Hippocampal formation (tissue), 2 donors: ENCODE measurements around the gene UIMC1.

Experiments
- DNase-seq, 2 donors: peaks; one replicate each; lab custom pipeline; 2025; lab: John Stamatoyannopoulos, UW

UIMC1 gene

GRCh38 chr5:176902102-176902814 is 104.3 kb downstream of the UIMC1 start:
- DNase-seq = no peak

- DNase-seq = no peak
Measured at GRCh38 chr5:176901260-176902101, 105.1 kb downstream of the UIMC1 start.

GRCh38 chr5:176900780-176901204 is 105.8 kb downstream of the UIMC1 start:
- DNase-seq = no peak

GRCh38 chr5:176899946-176900779 is 106.4 kb downstream of the UIMC1 start:
- no peak for DNase-seq

- DNase-seq = no peak
Measured at GRCh38 chr5:176899296-176899891, 107.2 kb downstream of the UIMC1 start, which contains the start of gene HK3. Gene HK3, minus strand, starts transcription at chr5:176899346. Its CDS starts 3,187 bp downstream, at chr5:176896159.

DNA sequence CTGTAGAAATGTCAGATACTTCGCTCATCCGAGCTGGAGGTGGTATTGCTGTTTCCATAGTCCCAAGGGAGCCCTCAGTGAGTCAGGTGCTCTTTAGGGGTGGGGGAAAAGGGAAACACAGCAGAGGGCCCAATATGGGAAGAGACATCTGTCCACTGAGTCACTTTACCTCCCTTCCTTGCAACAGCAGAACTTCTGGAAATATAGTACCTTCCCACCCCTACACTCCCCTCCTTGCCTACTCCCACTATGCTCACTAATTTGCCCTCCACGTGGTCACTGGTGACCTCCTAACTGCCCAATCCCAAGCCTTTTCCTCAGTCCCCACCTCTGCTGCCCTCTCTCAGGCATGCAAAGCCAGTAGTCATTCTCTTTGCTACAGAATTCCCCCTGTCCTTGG is 109.3 kb downstream of the UIMC1 start:
- no peak for DNase-seq

DNA sequence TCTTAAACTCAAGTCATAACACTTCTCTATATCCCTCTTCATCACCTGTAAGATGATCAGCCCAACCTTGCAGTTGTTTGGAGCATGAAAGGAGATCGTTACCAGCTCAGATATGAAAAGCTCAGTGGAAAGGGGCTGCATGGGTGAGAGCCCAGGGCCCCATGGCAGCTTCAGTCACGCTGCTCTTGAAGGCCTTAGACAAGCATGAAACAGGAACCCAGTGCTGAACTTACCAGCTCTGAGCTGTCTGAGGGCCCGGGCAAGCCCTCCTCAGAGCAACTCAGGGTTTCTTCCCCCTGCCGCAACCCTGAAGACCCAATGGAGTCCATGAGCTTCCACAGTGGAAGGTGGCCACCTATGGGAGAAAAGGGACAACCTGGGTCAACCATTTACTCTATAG is 110.7 kb downstream of the UIMC1 start:
- DNase-seq = no peak

GRCh38 chr5:176894298-176894697 is 112.3 kb downstream of the UIMC1 start:
- no peak for DNase-seq

- no peak for DNase-seq
Measured at GRCh38 chr5:176892663-176893062, 113.9 kb downstream of the UIMC1 start.

DNA sequence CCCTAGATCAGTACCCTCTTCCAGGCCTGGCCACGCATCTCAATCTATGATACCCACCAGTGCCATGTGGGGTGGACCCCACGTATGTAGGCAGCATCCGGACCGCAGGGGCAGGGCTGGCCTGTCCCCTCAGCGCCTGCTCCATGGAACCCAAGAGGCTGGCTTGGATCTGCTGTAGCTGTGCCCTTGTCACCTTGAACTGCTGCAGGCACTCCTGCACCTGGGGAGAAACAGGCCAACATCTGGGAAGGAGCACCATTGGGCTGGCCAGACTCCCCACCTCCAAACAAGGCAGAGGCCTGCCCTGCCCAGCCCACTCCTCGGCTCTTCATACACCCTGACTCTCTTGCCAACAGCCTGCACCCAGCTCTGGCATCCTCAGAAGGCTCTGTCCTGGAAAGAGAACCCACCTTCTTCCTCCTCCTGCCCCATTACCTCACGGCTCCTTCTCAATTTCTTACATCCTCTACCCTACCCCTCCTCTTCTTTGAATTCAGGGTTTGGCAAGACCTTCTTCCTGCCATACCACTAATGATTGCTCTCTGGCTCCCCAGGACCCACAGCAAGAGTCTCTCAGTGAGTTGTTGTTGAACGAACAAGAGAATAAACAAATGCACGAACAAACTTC is 115.1 kb downstream of the UIMC1 start:
- no peak for DNase-seq

DNA sequence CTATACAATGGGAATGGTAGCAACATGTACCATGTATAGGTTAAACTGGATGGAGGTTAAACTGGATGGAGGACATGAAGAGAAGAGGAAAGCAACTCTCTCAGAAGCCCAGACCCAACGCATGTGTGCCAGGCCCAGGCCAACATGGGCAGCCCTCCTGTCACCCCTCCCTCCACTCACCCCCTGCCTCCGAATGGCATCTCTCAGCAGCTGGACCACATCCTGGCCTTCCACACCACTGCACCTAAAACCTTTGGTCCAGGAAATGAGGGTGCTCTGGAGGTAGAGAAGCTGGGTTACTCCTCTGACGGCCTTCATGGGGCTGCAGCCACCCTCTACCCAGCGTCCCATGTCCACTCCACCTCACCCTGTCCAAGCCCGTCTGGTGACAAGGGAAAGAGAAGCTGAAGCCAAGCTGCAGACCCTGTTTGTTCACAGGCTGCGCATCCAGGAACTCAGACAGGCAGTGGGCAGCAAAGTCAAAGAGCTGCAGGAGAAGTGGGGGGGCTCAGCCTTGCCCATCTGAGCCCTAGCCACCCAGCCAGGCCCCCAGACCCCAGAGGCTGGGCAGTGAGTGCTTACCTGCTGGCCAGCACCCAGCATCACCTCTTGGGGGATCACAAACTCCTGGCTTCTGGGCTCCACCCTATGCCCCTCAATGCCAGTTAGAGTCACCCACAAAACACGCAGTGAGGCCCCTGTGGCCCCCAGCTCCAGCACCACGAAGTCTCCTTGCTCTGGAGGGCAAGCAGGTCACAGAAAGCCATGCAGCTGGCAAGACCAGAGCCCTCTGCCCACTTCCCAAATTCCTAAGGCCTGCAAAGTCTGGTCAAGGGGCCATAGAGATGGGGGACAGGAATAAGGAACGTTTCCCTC is 115.9 kb downstream of the UIMC1 start:
- DNase-seq = no peak

DNA sequence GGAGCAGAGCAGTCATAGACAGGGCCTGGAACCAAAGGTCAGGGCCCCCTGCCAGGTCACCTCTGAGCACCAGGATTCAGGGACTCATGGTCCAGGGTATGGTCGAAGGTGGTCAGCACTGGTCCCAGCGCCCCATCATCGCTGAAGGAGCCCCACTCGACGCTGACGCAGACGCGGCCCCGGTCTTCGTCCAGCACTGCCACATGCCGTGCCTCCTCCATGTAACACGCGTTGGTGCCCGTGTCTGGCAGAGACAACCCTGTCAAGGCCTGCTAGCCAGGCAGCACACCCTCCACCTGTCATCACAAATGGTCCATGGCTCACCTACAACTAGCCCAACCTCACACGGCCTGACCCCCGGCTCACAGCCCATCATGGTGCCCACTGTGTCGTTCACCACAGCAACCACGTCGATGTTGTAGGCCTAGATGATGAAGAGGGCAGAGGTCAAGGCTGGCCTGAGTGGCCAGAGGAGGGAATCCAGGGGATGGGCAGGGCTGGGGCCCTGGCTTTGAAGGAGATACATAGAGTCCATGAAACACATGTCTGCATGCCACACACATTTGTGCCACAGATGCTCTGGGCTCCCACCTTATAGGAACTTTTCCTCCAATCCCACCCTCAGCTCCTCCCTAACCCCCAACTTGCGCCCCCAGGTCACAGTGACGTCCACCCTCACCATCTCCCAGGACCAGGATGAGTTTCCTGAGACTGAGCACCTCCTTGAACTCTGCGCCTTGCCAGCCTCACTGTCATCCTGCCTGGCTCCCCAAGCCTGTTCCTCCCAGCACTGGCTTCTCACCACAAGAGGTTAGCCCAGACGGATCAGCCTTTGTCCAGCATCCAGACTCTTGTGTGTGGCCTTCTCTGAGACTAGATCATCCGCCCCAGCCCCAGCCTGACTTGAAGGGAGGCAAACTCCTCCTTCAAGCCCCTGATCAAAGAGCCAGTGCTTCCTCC is 117.0 kb downstream of the UIMC1 start:
- no peak for DNase-seq

- DNase-seq = no peak
Measured at GRCh38 chr5:176888865-176889165, 117.8 kb downstream of the UIMC1 start.

GRCh38 chr5:176888016-176888864 is 118.3 kb downstream of the UIMC1 start:
- DNase-seq = no peak

DNA sequence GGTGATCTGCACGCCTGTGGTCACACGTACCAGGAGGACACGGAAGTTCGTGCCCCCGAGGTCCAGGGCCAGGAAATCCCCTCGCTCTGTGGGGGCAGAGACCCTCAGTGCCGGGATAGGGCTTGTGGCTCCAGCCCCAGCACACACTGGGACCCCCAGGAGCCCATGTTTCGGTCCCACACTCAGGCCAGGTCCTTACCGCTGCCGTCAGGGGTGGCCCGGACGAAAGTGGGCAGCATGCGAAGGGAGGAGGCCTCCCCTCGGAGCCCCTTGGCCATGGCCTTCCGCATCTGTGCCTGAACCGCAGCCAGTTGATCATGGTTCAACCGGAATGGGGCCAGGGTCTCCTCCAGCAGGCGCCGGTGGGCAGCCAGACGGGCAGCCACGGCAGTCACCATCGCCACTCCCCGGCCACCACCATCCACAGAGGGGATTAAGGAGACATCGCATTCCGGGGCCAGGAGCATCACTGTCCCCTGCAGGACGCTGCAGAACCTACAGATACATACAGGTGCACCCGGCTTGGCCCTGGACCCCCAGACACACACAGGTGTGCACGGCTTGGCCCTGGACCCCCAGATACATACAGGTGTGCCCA is 119.2 kb downstream of the UIMC1 start:
- no peak for DNase-seq

GRCh38 chr5:176886336-176887251 is 120.0 kb downstream of the UIMC1 start:
- no peak for DNase-seq

DNA sequence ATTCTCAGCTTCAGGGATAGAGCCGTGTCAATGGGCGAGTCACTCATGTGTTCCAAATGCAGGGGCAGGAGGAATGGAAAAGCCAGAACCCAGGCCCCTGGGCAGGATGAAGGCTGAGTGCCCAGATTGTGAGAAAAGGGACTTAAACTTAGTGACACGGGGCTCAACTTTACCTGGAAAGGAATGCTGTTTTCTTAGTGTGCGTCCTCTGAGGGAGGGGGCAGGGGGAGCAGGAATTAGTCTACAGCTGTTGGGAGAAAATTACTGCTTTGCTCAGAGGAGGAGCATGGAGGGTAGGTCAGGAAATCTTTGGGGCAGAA is 122.0 kb downstream of the UIMC1 start:
- DNase-seq = no peak
